ENCODE data around the gene OPALIN. TPM values are rescaled to one million over a fixed set of nuclear protein-coding genes. Genes with fewer than 3 reads are reported as not detected.

The OPALIN gene
- total and polyA plus RNA-seq, 2 donors (not counting 3 experiments of a cell fraction or from before 2014, with no cell fraction given): not detected

DNA sequence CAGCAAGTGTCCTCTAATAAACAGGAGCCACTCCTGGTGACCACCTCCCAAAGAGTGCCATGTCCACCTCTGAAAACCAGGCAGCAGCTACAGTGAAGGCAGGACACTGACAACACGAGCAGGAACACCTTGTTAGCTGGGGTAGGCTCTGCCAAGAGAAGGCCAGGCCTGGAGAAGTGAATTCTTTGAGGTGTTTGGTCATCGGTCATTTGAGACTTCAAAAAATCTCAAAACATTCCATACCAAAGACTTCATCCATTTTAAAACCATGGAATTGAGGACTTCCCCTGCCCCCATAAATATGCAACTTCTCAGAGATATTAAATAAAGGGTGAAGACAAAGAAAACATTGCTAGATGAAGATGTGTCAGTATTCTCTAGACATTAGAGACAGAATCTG, 28.4 kb upstream of the OPALIN start:
- Histone ChIP-seq H3K4me3 (replicated peaks in 1 of 3; ENCODE audit: insufficient read depth in 1 of 3, low read depth in 1 of 3, low read length in 3 of 3) (no peak overlapping the region), H3K27me3 (ENCODE audit: control insufficient read depth in 2 of 2, insufficient read depth in 2 of 2, low read length in 2 of 2) (no peaks in the 10 kb centered on the region), H3K36me3 (ENCODE audit: control insufficient read depth in 2 of 2, extremely low read depth in 1 of 2, insufficient read depth in 2 of 2, low read length in 2 of 2) (no peaks in the 10 kb centered on the region), H3K4me2 (ENCODE audit: insufficient read depth, low read length) (no peak overlapping the region), H3K9me1 (replicated peaks; ENCODE audit: control insufficient read depth, extremely low read depth, insufficient read depth, low read length) (no peaks in the 10 kb centered on the region), H3K9me3 (replicated peaks; ENCODE audit: control insufficient read depth, insufficient read depth, low read length) (no peaks in the 10 kb centered on the region), H3K4me1 (ENCODE audit: control insufficient read depth, extremely low read depth, insufficient read depth, low read length) (no peaks in the 10 kb centered on the region), H2AFZ (ENCODE audit: low read depth, low read length) (no peak overlapping the region), H3K9ac (replicated peaks; ENCODE audit: extremely low read depth, insufficient read depth, low read length) (no peak overlapping the region), H4K20me1 (replicated peaks; ENCODE audit: control insufficient read depth, extremely low read depth, insufficient read depth, low read length) (no peaks in the 10 kb centered on the region), H3K79me2 (ENCODE audit: control insufficient read depth, insufficient read depth, low read length) (no peaks in the 10 kb centered on the region), H3K27ac (ENCODE audit: insufficient read depth, low read depth, low read length) (no peak overlapping the region)
- intact Hi-C loops (cut with micrococcal nuclease): no loop called here
- DNase-seq (ENCODE audit: low read depth, low spot score) (no peak), FAIRE-seq (no peak)
- TF ChIP-seq MAX (IDR thresholded peaks at IDR 0.05; ENCODE audit: insufficient read depth, insufficient read length) (no peak), EZH2 (IDR thresholded peaks at IDR 0.05; ENCODE audit: borderline replicate concordance, low read depth, low read length, severe bottlenecking) (no peak), CTCF (IDR thresholded peaks at IDR 0.05; ENCODE audit: extremely low read depth in 1 of 2, insufficient read depth in 1 of 2, low read depth in 1 of 2, low read length in 2 of 2) (no peak), JUN (IDR thresholded peaks at IDR 0.05; ENCODE audit: borderline replicate concordance, insufficient read depth, insufficient read length, low read depth) (no peak), GATA2 (IDR thresholded peaks at IDR 0.05; ENCODE audit: insufficient read depth, insufficient read length, low read depth, low read length) (no peak), FOS (IDR thresholded peaks at IDR 0.05; ENCODE audit: borderline replicate concordance, insufficient read depth, low read length) (no peak), MYC (IDR thresholded peaks at IDR 0.05; ENCODE audit: low read depth, low read length) (no peak), POLR2A (IDR thresholded peaks at IDR 0.05; ENCODE audit: low read depth, low read length) (no peak), POLR2AphosphoS5 (IDR thresholded peaks at IDR 0.05; ENCODE audit: insufficient read depth, low read depth, low read length) (no peak)
- dilution Hi-C loops (cut with MboI; ENCODE audit: extremely low pct_ligation_motif_present, low sequenced_read_pairs): no loop called here
- no TSS peak for BruUV-seq (replicated peaks)
- CTCF ChIA-PET: interaction anchor here (1.3 kb wide), 1 partner anchor 12 kb away, joined by 4 read pairs; no protein-coding TSS in a partner anchor
- POLR2A ChIA-PET: no interaction called here

Data from endothelial cell of umbilical vein (primary cell).